Lung (tissue), 13 donors: ENCODE results near the gene HLTF. TPM values are rescaled to one million over a fixed set of nuclear protein-coding genes. Genes with fewer than 3 reads are reported as not detected.

Experiments used
- ATAC-seq: fragments of 200-7000 bp; cut with Tn5 transposase; one replicate; pipeline ENCODE4 v1.9.1; 2020; ENCODE audit warnings: moderate number of reproducible peaks; ENCODE audit not compliant: insufficient read depth, low FRiP score
- DNase-seq, 3 donors: peaks; one replicate each; pipeline ENCODE4 v3.0.0-alpha.2; 2013 to 2017
- H3K27ac ChIP-seq, 2 donors: one replicate each; pipeline ENCODE4 v1.5.1; 2013; ENCODE audit warnings: mild to moderate bottlenecking in 2 of 2, moderate library complexity in 2 of 2, control low read depth in 1 of 2, inconsistent platforms in 1 of 2, low read depth in 1 of 2, low read length in 1 of 2
- H3K27me3 ChIP-seq, 3 donors: one replicate each; pipeline ENCODE4 v1.5.1; 2013; ENCODE audit warnings: low read length in 2 of 3; ENCODE audit not compliant: control insufficient read depth in 3 of 3, insufficient read depth in 3 of 3
- H3K36me3 ChIP-seq, 4 donors: one replicate each; pipeline ENCODE4 v1.5.1; 2013; ENCODE audit warnings: low read length in 4 of 4, mild to moderate bottlenecking in 1 of 4, moderate library complexity in 1 of 4; ENCODE audit not compliant: control insufficient read depth in 4 of 4, insufficient read depth in 4 of 4
- H3K4me1 ChIP-seq, 5 donors: one replicate each; pipeline ENCODE4 v1.5.1; 2013; ENCODE audit warnings: low read length in 5 of 5, mild to moderate bottlenecking in 2 of 5, moderate library complexity in 1 of 5; ENCODE audit not compliant: control insufficient read depth in 5 of 5, insufficient read depth in 5 of 5
- H3K4me3 ChIP-seq: one replicate; pipeline ENCODE4 v1.5.1; 2013; ENCODE audit warnings: mild to moderate bottlenecking, control low read depth, moderate library complexity
- H3K9ac ChIP-seq, 2 donors: one replicate each; pipeline ENCODE4 v1.5.1; 2013; ENCODE audit warnings: low read length in 2 of 2, control low read depth in 1 of 2; ENCODE audit not compliant: insufficient read depth in 1 of 2
- H3K9me3 ChIP-seq, 4 donors: one replicate each; pipeline ENCODE4 v1.5.1; 2013; ENCODE audit warnings: low read length in 3 of 4, mild to moderate bottlenecking in 1 of 4, moderate library complexity in 1 of 4; ENCODE audit not compliant: control insufficient read depth in 4 of 4, insufficient read depth in 3 of 4
- CTCF ChIP-seq: IDR thresholded peaks from 2 replicates; pipeline ENCODE4 v1.5.1; 2012; ENCODE audit warnings: mild to moderate bottlenecking; ENCODE audit errors: control extremely low read depth, extremely low read depth
- WGBS, 2 donors: extraction: QIAGEN DNeasy Blood & Tissue Kit; methylation state at CpG; one replicate each; pipeline ENCODE4 v1.1.7; 2013; 5-methylcytosine and 5-hydroxymethylcytosine counted together
- polyA plus RNA-seq, 2 donors: library from polyadenylated mRNA; stranded (reverse); fragments of 200-250 nt; gene quantifications; one replicate each; pipeline ENCODE4 v1.2.1, GENCODE V29; 2013
- small RNA-seq: library from RNA; depleted of rRNA; stranded (forward); fragments of <200 nt; gene quantifications from one replicate; pipeline ENCODE3, GENCODE V24; 2014; ENCODE audit warnings: low replicate concordance
- total RNA-seq, 2 donors: library from RNA; depleted of rRNA in 1 of 2; stranded (reverse); fragments of >200 nt in 1 of 2; gene quantifications; one replicate each; pipeline ENCODE4 v1.2.1, GENCODE V29; 2014 to 2021
- donor health status: control.
- donor health status: control.
- donor health status: Bipolar disorder and iron deficiency.
- donor health status: healthy.
- donor health status: DM: yes; HTN: yes; CAD: no.

HLTF gene
- total and polyA plus RNA-seq, 4 donors: 3.6 to 54.7 (median 12.6) TPM

DNA sequence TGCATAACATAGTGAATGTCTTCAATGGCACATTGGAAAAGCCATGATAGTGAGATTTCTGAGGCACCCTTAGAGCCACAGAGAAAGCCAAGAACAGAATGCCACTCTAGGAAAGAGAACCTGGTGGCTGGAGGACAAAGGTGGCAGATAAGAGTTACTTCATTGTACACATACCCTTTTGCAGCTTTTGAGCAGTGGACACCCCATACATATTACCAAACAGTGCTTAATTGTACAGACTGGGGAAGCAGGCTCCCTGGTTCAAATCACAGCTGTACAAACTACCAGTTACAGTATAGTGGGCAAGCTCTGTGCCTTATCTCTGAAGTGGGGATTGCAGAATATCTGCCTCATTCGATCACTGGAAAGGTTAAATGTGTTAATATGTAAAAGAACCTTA, 105.1 kb downstream of the HLTF start:
- Histone ChIP-seq H3K27ac (no peak overlapping the region), H3K36me3 (no peaks in the 10 kb centered on the region), H3K9ac (no peak overlapping the region), H3K9me3 (no peaks in the 10 kb centered on the region), H3K4me3 (no peak overlapping the region), H3K27me3 (no peaks in the 10 kb centered on the region), H3K4me1 (peaks cover 0 to 2% (median 0%) of the 10 kb centered on the region in 5 donors)
- 86 to 97% methylated on average over 1 of the region's 1 CpG for WGBS, 2 donors
- DNase-seq (no peak), ATAC-seq (no peak)
- TF ChIP-seq CTCF: no peak

Small RNA genes lying within 50 kb of the gene (small RNA-seq; reads per million reads assigned to genes)
- not detected for gene RF00019

Other genes starting within 250 kb of the HLTF start
- 10 to 100 TPM in 1 of 2 donors, 1 to 10 TPM in 1; 2.4 to 37.4 TPM for gene CPA3, start 221.2 kb downstream of the HLTF start, total RNA-seq
- 1 to 10 TPM; 2.2 to 2.6 TPM for gene CPA3, start 221.2 kb downstream of the HLTF start, polyA plus RNA-seq
- 10 to 100 TPM; 41.8 to 78.7 TPM for gene GYG1, start 95.0 kb downstream of the HLTF start, total RNA-seq
- 100 to 1,000 TPM in 1 of 2 donors, 10 to 100 TPM in 1; 23.2 to 115 TPM for gene GYG1, start 95.0 kb downstream of the HLTF start, polyA plus RNA-seq
- gene HPS3, start 43.1 kb upstream of the HLTF start, total RNA-seq: 10 to 100 TPM; 18.8 to 43.7 TPM
- 10 to 100 TPM in 1 of 2 donors, 1 to 10 TPM in 1; 9.3 to 13.1 TPM for gene HPS3, start 43.1 kb upstream of the HLTF start, polyA plus RNA-seq
- gene CP, start 135.3 kb upstream of the HLTF start, total RNA-seq: 100 to 1,000 TPM in 1 of 2 donors, 10 to 100 TPM in 1; 89.8 to 143 TPM
- gene CP, start 135.3 kb upstream of the HLTF start, polyA plus RNA-seq: 10 to 100 TPM; 16.4 to 47.2 TPM
- gene TM4SF18, start 247.1 kb upstream of the HLTF start, total RNA-seq: 10 to 100 TPM in 1 of 2 donors, 1 to 10 TPM in 1; 4.4 to 28.5 TPM
- gene TM4SF18, start 247.1 kb upstream of the HLTF start, polyA plus RNA-seq: 1 to 10 TPM; 2.1 to 3.8 TPM